ENCODE data around the gene INPP5A.

DNA sequence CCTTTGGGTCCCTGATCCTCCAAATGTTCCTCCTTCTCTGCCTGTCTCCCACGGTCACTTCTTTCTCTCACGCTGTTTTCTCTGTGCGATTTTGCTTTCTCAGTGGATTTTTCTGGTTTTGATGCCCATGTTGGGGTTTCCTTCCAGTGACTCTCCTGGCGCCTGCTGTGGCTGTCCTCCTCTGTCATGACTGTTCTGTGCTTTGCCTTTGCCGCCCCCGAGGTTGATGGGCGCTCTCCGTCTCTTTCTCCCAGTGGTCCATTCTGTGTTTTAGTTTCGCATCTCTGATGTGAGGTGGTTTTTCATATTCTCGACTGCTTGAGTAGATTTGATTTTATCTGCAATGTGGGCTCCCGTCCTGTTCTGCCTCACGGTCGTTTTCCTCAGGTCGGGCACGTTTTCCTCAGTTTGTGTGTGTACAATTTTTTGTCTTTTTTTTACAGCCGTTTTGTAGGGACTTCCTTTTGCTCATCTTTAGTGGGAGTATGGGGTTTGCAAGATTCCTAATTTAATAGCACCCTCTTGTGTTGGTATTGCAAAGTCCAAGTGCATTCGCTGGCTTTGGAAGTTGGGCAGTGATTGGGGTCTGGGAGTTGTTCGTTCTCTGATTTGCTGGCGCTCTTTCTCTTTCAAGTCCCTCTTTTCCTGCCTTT, 100.0 kb downstream of the INPP5A start:
- TF ChIP-seq CTCF (IDR thresholded peaks at IDR 0.05) (peak; percentile 60 to 86 (median 66)), EP300 (IDR thresholded peaks at IDR 0.05; ENCODE audit: low read depth) (no peak), POLR2A (IDR thresholded peaks at IDR 0.05) (no peak)

Measured in transverse colon (tissue), 3 donors.